ENCODE measurements around the gene SUV39H1. TPM values are rescaled to one million over a fixed set of nuclear protein-coding genes. Genes with fewer than 3 reads are reported as not detected.

SUV39H1 gene
- total and polyA plus RNA-seq, 2 of the 13 experiments (the other 11 are each of a cell fraction or from before 2014, with no cell fraction given) = 5.2 to 10.1 TPM

- TF ChIP-seq, protein P1, sequence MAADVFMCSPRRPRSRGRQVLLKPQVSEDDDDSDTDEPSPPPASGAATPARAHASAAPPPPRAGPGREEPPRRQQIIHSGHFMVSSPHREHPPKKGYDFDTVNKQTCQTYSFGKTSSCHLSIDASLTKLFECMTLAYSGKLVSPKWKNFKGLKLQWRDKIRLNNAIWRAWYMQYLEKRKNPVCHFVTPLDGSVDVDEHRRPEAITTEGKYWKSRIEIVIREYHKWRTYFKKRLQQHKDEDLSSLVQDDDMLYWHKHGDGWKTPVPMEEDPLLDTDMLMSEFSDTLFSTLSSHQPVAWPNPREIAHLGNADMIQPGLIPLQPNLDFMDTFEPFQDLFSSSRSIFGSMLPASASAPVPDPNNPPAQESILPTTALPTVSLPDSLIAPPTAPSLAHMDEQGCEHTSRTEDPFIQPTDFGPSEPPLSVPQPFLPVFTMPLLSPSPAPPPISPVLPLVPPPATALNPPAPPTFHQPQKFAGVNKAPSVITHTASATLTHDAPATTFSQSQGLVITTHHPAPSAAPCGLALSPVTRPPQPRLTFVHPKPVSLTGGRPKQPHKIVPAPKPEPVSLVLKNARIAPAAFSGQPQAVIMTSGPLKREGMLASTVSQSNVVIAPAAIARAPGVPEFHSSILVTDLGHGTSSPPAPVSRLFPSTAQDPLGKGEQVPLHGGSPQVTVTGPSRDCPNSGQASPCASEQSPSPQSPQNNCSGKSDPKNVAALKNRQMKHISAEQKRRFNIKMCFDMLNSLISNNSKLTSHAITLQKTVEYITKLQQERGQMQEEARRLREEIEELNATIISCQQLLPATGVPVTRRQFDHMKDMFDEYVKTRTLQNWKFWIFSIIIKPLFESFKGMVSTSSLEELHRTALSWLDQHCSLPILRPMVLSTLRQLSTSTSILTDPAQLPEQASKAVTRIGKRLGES (CRISPR knock-in tag; IDR thresholded peaks at IDR 0.05; ENCODE audit: borderline replicate concordance) = no peak
- TF ChIP-seq MEIS1 (CRISPR knock-in tag; IDR thresholded peaks at IDR 0.05; ENCODE audit: borderline replicate concordance) = no peak
- TF ChIP-seq ZNF607 (CRISPR knock-in tag; IDR thresholded peaks at IDR 0.05; ENCODE audit: borderline replicate concordance) = 0 out of 2 replicates have a peak, but pooled peaks have one; percentile 43
- peak; percentile 63; the same call in 1 of the 2 replicates for TF ChIP-seq E2F1 (CRISPR knock-in tag; IDR thresholded peaks at IDR 0.05)
- TF ChIP-seq FOXP4 (CRISPR knock-in tag; IDR thresholded peaks at IDR 0.05) = no peak
- peak; percentile 78 for TF ChIP-seq ZNF652 (CRISPR knock-in tag; IDR thresholded peaks at IDR 0.05; ENCODE audit: borderline replicate concordance, low read depth)
- peak; percentile 66; the same call in 1 of the 2 replicates for TF ChIP-seq ARID4A (CRISPR knock-in tag; IDR thresholded peaks at IDR 0.05; ENCODE audit: borderline replicate concordance)
- TF ChIP-seq PBX2 (CRISPR knock-in tag; IDR thresholded peaks at IDR 0.05) = no peak
- no peak for TF ChIP-seq ZNF790 (CRISPR knock-in tag; IDR thresholded peaks at IDR 0.05; ENCODE audit: borderline replicate concordance)
- TF ChIP-seq PHF8 (CRISPR knock-in tag; IDR thresholded peaks at IDR 0.05) = peak; percentile 38; the same call in 1 of the 2 replicates
- no peak for TF ChIP-seq SRF (IDR thresholded peaks at IDR 0.05; ENCODE audit: low read depth, low read length)
- no peak for TF ChIP-seq LCORL (IDR thresholded peaks at IDR 0.05)
- no peak for TF ChIP-seq LCORL (CRISPR knock-in tag; IDR thresholded peaks at IDR 0.05)
- TF ChIP-seq SIN3A (IDR thresholded peaks at IDR 0.05; ENCODE audit: borderline replicate concordance, low read depth, low read length) = peak; percentile 99
- TF ChIP-seq ZNF691 (CRISPR knock-in tag; IDR thresholded peaks at IDR 0.05; ENCODE audit: borderline replicate concordance, low read depth) = no peak
- no peak for TF ChIP-seq ZNF446 (CRISPR knock-in tag; IDR thresholded peaks at IDR 0.05)
- peak; percentile 80 for TF ChIP-seq NFYC (CRISPR knock-in tag; IDR thresholded peaks at IDR 0.05)
Observed at GRCh38 chrX:48696301-48696908, at the start of gene SUV39H1 (continued).
